Fibroblast of skin of right quadriceps (primary cell): ENCODE data around the gene SLC9A6.
"Not testable (repeated sequence)": the region's sequence is repeated elsewhere in the genome, so short reads cannot be mapped to it uniquely, and the experiment has no call there.

Source experiments
- DNase-seq: peaks from one replicate; pipeline ENCODE4 v3.0.0-alpha.2; 2013

The SLC9A6 gene

DNA sequence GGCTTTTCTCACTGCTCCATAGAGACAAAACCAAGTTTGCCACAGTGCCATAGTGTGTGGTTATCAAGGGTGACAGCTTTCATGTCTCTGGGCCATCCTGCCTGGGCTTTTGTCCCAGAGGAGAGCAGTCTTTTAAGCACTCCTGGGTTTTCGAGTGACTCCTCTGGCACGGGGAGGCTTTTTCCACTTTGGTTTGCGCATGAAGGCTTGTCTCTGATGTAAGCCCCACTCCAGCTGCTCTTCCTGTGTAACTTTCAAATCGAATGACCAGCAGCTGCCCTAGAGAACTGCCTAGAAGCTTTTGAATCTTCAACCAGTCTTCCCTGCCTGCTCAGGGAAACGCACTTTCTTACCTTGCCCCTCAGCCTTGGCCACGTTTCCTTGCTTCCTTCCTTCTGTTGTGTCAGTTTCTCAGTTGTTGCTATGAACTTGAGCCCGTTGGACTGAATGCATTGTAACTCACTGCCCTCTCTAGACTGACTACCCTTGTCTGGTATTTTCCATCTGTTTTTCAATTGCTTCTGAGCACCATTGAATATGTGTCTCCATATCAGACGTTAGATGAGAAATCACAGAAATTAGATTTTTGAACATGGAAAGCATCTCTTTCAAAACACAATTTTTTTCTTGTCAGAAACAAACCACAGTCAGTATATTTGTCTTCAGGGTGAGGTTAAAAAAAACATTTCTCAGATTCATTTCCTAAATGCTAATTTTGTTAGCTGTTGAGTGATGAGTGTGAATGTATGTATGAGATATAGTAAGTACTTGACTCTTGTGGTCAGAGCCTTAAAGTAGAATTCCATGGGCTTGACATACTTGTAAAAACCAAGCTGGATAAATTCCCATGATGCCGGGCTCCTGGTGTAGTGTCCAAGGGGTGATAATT, 45.3 kb downstream of the SLC9A6 start:
- peak; percentile 87 for DNase-seq

DNA sequence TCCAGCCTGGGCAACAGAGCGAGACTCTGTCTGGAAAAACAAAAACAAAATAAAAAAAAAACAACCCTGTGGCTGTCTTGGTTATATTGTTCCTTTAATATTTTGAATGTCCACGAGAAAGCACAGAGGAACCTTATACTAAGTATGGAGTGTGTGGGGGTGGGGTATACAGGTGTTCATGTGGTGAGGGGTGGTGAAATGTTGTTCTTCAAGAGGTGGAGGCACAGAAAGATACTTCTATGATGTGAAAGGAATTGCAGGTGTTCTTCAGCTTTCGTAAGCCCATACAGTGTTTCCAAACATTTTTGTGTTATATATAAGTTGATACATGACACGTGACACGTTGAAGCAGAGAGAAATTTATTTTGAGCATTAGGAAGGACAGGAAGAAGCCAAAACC, 46.4 kb downstream of the SLC9A6 start:
- no peak for DNase-seq

DNA sequence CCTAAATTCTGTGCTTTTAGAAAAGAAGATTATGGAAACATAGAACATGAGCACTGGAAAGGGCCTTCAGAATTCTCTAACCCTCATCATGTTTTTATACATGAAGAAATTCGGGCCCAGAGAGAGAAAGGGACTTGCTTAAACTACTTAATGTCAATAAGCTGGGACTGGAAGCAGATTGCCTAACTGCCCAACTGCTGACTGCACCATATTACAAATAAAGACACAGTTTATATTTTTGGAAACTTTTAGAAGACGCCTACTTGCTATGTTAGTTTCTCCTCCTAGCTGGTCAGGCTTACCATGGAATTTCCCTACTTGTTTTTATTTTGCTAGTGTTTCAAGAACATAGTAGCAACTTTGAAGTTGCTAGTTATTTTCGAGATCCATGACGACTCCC, 47.1 kb downstream of the SLC9A6 start:
- no peak for DNase-seq

DNA sequence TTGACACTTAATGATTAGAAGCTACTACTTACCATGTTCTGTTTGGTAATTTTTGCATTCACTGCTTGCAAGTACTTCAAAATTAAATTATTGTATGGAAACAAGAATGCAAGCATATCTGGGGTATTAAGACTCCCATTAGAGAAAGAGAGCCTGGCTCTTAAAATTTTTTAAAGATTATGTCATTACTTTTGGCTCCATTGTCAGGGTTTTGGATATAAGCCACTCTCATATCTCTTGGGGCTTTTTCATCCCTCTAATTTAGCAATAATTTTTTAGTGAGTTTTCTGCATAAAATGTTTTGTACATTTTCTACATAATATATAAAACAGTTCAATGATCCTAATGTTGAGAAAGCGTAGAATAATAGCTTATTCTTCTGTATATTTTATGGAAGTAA, 49.4 kb downstream of the SLC9A6 start:
- peak; percentile 32 for DNase-seq

DNA sequence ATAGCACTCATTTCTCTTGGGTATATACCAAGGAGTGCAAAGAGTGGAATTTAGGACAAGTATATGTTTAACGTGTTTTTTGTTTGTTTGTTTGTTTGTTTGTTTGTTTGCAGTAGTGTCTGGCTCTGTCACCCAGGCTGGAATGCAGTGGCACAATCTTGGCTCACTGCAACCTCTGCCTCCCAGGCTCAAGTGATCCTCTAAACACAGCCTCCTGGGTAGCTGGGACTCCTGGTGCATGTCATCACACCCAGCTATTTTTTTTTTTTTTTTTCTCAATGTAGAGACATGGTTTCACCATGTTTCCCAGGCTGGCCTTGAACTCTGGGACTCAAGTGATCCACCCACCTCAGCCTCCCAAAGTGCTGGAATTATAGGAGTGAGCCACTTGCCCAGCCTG, 50.4 kb downstream of the SLC9A6 start:
- DNase-seq, result no peak

DNA sequence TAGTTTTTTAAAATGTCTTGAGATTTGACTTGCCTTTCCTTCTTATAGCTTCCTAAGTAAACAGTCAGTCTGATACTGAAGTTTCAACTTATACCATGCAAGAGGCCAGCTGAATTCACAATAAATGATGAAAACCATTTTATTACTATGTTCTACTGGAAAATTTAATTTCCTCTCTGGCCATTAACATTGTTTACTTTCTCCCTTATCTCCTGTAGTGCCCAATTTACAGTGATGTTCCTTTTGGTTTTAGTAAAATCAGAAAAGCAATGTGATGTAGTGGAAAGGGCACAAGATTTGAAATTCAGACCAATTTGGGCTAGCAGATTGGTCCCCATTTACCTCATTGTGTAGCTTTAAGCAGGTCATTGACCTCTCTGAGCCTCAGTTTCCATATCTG, 54.2 kb downstream of the SLC9A6 start:
- DNase-seq, result no peak

DNA sequence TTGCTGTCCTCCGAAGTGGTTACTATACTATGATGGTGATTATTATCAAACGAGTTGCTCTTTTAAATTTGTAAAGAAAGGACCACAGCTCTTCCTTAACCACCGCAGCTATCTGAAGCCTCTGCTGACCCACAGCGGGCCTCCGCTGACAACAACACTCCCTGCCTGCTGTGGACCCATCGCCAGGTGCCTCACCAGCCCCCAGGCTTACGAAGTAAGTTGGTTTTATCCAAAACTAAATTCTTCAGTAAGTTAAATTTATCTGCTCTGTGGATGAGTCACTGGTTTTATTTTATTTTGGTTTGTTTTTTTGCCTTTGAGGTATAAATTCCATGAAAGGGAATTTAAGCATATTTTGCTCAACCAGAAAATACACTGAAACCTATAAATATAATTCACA, 54.7 kb downstream of the SLC9A6 start:
- DNase-seq, result no peak

DNA sequence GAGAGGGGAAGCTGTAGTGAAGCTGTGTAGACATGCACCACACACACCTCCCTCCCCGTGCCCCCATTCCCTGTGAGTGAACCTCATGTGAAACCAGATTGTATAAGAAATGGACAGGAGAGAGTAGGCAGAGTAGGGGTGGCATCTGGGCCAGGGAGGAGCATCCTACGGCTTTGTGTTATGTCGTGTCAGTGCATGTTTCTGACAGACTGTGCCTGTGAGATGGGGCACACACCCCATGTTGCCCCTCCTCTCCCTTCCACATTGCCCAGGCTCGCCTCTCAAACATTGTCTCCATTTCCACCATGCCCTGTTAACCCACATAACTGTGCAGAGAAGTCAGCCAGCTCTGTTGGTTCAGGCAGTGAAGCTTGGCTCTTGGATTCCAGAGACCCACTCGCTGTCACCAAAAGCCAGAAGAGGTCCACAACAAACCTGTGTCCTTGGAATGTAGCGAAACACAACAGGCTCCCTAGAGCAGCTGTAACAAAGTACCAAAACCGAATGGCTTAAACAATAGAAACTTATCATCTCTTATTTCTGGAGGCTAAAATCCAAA, 56.1 kb downstream of the SLC9A6 start:
- DNase-seq, result no peak

DNA sequence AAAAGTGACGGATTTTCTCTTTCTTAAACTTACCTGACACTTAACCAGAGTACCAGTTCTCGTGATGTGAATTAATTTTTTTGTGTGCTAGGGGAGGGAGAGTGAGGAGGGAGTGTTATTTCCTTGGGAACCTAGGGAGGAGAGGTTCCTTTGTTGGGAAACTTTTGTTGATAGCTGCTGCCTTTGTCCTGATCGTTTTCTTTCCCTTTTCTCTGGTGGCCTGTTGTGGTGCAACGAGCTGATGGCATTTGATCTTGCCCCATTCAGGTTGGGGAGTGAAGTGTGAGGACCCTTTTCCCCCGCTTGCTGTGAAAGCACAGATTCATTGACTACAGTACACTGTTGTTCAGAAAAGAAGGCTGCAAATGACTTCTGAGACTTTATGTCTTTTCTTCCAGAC, 59.8 kb downstream of the SLC9A6 start:
- no peak for DNase-seq

DNA sequence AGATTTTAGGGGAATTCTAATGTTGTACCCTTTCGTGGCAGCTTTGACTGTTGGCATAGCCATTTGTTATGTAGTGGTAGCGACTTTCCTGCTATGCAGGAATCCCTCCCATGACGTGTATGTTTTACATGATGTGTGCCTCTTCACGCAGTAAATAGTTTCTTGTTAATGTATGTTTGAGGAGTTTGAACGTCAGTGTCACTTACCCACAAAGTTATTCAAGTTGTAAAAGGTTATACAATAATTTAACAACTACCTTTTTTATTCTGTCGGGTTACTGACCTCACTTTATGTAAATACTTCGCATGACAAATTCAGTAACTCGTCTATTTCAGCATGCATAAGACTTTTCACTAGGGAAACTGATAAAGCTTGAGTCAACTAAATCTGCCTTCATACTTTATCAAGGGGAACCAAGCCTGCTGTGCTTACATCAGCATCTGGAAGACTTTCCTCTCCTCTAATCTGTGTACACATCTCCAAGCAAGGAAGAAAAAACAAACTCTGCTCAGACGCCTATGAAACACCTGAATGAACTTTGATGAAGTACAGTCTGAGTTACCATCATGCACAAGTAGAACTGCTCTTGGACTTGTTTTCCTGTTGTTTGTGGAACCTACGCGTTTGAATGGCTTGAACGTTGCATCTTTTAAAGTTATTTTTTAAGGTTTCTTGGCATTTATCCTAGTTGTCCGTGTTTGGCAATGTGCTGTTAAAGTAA, 61.2 kb downstream of the SLC9A6 start:
- peak; percentile 3 for DNase-seq

DNA sequence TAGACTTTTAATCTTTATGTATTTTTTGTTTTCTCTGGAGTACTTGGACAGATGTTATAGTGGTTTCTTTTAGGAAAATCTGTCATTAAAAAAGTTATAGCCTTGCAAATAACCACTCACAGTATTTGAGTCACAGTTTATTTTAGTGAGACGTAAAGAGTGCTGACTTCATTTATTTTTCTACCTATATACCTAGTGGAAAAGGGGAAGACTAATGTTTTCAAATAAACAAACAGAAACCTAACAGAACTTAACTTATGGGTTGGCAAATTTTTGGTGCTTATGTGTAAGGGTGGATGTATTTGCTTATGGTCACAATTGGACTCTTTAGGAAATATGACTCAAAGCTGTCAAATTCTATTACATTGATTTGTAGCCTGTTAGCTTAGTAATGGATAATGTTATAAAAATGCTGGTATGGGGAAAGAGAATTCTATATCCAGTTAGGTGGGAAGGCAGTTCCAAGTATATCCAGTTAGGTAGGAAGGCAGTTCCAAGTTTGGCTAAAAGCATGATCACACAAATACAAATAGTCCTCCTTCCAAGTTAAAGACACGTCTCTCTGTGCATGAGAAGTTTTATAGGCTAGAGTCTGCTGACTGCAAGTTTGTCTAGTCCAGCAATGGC, 61.9 kb downstream of the SLC9A6 start:
- DNase-seq, result peak; percentile 57

DNA sequence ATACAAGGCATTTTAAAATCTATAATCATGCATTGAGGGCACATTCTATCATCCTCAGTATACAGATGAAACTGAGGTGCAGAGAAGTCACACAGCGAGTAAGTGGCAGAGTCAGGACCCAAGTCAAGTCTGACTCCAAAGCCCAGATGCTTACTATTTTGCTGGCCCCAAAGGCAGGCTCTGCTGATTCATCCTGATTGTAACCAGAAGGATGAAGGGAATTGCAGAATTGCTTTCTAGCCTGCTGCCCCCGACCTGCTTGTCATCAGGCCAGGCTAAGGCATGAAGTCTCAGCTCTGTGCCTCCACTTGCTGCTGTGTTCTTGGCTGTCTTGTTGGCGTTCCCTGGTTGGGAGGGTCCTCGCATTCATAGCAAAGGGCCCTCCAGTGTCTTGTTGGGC, 62.7 kb downstream of the SLC9A6 start:
- peak; percentile 61 for DNase-seq

DNA sequence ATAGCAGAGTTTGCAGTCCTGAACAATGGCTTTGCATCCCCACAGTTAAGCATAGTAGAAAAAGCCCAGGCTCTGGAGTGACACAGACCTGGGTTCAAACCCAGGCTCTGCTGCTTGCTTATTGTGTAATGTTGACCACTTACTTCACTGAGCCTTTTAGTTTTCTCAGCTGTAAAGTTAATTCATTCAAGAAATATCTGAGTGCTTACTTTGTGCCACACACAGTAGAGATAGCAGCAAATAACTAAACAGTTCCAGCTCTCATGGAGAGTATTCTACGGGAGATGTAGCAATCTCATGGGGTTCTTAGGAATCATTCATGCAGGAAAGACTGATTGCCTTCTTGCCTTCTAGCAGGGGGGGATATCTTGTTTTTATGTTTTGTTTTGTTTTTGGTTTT, 63.2 kb downstream of the SLC9A6 start:
- peak; percentile 11 for DNase-seq

DNA sequence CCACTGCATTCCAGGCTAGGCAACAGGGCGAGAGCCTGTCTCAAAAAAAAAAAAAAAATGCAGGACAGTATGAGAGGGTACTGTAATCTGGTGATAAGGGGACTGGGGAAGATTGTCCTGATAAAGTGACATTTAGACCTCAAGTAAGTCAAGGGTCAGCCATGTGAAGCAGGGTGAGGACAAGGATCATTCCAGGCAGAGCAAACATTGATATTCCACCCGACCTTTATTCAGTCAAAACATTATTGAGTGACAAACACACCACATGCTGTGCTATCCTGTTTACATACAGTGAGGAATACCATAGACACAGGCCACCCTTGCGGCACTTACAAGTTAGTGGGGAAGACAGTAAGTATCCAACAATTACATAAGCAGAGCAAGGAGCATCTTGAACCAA, 64.4 kb downstream of the SLC9A6 start:
- no peak for DNase-seq

DNA sequence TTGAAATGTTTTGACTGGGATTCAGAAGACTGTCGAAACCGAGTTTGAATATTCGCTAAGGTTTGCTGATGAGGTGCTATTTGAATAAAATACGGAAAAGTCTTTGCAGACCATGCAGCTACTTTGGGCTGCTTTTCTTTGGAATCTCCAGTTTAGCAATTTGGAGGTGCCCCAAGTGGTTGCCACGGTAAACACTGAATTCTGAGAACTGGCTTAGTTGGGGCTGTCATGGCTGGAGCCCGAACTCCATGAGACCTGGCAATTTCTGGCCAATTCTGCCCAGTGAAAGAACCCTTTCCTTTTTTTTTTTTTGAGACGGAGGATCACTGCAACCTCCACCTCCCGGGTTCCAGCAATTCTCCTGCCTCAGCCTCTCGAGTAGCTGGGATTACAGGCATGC, 65.6 kb downstream of the SLC9A6 start:
- DNase-seq, result not testable (repeated sequence)

DNA sequence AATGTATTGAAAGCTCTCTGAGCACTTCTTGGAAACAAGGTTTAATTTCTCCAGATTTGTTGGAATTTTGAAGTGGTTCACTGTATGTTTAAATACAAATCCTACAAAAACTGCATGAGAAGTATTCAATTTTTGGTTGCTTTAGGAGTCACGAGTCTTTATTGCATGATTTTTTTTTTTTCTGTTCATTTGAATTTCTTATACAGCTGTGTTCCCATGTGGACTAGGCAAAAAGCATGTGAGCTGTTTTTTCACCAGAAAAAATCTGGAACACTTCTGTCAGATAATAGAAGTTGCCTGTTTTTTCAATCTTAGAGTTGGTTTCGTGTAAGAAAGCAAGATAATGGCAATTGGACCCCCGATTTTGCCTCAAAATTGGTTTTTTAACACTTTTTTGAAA, 66.4 kb downstream of the SLC9A6 start:
- DNase-seq, result no peak

DNA sequence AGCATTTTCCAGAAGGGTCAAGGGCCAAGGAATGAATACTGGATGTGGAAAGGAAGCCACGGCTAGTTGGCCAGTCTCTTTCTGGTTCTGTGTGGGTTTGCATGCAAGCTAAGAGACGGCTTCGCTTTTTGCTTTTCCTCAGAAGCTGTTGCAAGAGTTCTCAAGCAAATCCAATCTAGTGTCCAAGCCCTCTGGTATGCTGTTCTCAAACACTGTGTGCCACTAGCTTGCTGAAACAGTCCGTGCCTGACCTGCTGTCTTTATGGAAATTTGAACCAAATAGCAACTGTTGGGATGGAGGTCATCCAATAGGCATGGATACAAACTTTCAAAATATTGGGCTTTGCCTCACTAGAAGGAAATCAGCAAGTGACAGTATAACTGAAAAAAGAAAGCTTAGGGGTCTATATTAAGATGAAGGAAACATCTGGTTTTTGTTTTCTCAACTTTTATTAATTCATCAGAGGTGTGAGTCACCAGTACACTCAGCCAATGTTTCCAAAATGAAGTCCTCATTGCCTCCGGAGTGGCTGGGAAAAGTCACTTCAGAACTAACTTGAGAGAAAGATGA, 70.5 kb downstream of the SLC9A6 start:
- peak; percentile 78 for DNase-seq

DNA sequence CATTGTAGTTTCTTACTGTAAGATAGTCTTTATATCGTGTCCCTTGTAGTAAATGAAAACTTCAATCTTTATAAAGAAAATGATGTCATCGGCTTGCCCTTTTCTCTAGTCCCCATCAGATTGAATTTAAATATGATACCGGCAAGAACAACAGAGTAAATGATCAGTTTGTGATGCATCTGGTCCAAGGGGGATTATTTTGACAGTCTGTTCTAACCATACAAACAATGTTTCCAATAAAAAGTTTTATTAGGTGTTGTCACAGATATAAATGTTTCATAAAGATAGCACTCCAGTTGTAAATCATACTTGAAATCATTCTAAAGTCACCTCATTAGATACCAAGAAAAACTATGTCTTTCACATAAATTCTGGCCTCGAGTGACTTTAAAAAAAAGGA, 72.3 kb downstream of the SLC9A6 start:
- no peak for DNase-seq

DNA sequence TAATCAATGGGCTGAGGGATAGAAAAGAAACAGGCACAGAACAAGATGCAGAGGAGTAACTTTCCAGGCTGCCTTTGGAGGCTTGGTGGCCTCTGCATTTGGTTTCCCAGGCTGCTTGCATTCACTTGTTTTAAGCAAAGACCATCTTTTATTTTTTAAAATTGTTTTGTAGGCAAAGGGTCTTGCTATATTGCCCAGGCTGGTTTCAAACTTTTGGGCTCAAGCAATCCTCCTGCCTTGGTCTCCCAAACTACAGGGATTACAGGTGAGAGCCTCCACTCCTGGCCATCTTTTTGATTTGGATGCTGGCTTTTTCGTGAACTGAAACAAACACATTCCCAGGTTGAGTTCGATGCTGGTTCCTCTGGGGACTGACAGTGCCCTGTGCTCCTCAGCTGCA, 74.1 kb downstream of the SLC9A6 start:
- DNase-seq, result no peak

DNA sequence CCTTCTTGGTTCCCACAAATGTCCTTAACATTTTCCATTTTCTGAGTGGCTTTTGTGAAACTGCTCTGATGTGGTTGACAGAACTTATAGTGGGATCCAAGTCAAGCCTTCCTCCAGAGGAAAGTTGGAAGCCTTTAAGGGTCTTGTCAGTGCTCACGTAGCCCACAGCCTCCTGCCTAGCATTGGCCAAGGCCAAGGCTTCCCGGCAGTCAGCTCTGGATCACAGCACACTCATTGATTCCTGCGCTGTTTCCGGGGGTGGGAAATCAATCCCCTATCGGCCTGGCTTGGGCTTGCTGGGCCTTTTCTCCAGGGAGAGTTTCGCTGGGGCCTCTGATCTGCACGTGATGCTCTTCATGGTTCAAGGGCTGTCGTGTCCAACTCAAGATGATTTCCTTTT, 76.1 kb downstream of the SLC9A6 start:
- DNase-seq, result no peak

DNA sequence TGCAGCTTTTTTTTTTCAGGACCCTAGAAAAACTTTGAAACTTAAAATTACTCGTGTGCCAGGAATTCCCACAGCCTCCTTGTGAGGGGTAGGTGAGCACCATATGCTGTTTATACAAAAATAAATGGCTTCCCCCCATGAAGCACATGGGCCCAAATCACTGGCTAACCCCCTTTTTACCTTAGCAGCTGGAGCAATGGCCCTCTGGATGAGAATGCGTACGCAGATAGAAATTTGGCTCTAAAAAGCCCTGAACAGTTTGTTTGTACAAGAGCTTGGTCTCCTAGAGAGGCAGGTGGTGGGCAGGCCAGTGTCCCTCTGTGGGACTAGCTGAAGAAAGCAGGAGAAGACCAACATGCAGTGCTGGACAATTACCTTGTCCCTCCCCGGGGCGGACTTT, 76.5 kb downstream of the SLC9A6 start:
- no peak for DNase-seq

DNA sequence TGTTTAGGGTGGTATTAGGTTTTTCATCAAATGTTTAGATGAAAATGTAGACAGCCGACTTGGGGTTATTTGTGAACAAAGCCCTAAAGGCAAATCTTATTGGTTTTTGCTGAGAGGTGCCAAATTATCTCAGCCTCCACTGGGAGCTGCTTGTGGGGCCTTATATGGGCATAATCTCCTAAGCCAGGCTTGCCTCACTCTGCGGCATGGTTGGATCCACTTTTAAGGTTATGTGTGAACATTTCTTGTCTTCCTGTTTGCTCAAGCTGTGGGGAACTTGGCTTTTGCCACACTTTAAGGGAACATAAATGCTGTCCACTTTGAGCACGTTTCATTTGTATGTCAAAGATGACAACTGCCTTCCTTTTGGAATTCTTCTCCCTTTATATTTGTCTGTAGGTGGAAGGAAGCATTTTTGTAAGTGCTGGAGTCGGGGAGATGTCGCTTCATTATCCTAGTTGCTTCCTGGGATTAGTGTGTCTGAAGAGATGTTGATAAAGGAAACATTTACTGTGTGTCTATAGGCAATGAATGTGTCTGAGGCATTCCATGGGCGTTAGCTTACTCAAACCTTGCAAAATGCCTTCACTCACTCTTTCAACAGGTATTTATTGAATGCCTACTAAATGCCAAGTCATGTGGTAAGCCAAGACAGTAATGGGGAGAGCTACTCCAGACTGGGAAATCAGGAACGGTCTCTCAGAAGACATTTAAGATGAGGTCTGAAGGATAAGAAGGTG, 78.3 kb downstream of the SLC9A6 start:
- peak; percentile 57 for DNase-seq

DNA sequence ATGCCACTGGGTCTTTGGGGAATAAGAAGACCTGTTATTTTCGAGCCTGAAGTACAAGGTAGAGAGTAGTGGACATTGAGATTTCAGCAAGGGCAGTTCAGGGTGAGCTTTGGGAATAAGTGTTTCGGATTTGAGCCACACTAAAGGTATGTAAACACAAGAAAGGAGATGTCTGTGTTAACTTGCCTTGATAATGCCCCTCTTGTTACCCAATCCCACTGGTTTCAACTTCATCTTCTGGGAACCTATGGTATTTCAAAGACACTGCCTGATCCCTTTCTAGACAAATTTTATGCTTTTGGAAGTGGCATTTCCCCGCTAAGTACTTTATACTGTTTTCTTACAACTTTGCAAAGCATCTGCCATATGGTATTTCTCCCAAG, 79.4 kb downstream of the SLC9A6 start:
- no peak for DNase-seq
